NCI-H2107 treated with DMSO at 0.1 percent for 48 hours (cell line): ENCODE results near the gene LRFN2.

Source experiments
- DNase-seq: peaks from one replicate; lab custom pipeline; 2025; ENCODE audit not compliant: unreplicated experiment; lab: John Stamatoyannopoulos, UW

LRFN2 gene

DNA sequence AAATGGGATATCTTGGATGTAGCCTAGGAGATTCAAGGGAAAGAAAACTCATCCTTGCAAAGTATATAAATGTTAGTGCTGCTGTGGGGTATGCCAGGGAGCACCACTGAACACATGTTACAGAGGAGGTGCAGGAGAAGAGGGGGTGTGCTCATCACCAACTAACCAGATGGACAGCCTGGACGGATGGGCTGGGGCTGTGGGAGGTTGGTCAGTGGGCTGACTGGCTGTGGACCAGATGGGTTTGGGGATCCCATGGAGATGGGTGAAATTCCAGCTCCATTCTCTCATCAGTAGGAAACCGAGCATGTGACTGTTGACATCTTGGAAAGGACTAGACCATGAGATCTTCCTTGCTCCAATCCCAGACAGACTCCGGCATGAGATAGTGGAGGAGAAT is 201.0 kb downstream of the LRFN2 start:
- DNase-seq = no peak

DNA sequence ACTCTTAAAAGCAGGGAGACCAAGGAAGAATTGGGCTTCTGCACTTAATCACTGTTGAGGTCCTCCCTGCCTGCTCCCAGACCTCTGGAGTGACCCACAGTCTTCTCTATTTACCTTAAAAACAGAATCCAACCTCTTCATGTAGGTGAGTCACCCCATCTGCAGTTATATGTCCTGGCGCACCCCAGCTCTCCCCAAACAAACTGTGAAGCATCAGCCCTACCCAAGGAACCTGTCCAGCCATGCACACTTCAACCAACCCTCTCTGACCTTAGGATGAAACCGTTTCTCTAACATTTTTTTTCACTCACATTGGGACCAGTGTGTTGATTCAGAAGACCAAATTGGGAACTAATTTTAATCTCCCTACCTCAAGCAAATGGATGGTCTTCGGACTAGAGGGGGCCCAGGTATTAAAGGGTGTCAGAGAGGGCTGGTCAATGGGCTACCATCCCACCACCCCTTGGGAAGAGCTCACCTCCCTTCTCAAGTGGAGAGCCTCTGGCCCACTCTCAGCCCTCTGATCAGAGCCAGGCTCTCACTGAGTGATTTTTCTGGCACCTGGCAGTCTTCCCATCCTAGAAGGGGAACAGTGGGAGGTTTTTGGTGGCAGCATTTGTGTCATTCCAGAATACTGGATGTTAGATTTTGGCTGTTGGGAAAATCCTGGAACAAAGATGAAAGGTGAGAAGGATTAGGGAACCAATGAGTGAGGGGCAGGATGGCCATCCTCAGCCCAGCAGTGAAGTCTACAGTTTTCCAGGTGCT is 203.6 kb downstream of the LRFN2 start:
- no peak for DNase-seq

- DNase-seq = no peak
Measured at GRCh38 chr6:40380271-40380670, 206.9 kb downstream of the LRFN2 start.

GRCh38 chr6:40379811-40380210 is 207.4 kb downstream of the LRFN2 start:
- DNase-seq = no peak

DNA sequence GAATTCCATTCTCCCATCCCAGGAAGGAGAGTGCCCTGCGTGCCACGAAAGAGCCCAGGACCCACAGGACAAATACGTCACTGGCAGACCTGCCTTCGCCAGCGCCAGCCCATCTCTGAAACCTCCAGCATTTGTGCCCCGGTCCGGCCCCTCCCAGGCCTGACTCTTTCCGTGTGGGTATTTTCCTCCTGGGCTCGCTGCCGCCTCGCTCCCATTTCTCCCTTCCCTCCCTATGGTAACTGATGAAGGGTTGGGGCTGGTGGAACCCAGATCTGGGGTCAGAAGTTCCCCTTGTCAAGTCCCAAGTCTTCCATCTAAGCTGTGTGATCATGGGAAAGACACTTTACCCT is 208.5 kb downstream of the LRFN2 start:
- DNase-seq = no peak

GRCh38 chr6:40378071-40378724 is 209.0 kb downstream of the LRFN2 start:
- no peak for DNase-seq

DNA sequence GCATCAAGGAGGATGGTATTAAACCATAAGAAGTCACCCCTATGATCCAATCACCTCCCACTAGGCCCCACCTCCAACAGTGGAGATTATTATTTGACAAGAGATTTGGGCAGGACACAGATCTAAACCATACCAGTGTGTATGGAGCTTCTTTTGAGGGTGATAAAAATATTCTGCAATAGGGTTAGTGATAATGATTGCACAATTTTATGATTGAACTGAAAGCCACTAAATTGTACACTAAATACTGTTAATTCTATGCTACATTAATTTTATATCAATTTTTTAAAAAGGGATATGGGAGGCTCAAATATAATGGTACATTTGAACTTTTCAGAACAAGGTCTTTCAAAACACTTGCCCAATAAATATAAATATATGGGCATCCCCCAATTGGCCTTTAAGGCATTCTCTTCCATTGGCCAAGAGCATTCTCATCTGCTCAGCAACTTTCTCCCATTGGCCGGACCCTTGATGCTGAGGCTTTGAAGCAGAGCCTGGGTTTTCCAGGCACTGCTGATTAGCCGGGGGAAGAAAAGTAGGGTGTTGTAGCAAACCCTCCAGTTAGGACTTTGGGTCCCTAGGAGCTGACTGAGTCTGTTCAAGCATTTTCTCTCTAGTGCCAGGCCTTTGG is 209.9 kb downstream of the LRFN2 start:
- no peak for DNase-seq

GRCh38 chr6:40376113-40376650 is 211.0 kb downstream of the LRFN2 start:
- no peak for DNase-seq

GRCh38 chr6:40373267-40373666 is 213.9 kb downstream of the LRFN2 start:
- no peak for DNase-seq

GRCh38 chr6:40371621-40372020 is 215.5 kb downstream of the LRFN2 start:
- no peak for DNase-seq

DNA sequence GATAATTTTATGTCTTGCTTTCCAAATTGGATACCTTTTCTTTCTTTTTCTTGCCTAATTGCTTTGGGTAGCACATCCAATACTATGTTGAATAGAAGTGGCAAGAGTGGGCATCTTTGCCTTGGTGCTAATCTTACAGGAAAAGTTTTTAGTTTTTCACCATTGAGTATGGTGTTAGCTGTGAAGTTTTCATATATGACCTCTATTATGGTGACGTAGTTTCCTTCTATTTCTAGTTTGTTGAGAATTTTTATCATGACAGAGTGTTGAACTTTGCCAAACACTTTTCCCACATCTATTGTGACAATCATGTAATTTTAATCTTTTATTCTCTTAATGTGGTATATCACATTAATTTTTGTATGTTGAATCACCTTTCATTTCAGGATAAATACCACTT is 216.1 kb downstream of the LRFN2 start:
- DNase-seq = no peak

GRCh38 chr6:40369891-40370290 is 217.3 kb downstream of the LRFN2 start:
- DNase-seq = no peak

DNA sequence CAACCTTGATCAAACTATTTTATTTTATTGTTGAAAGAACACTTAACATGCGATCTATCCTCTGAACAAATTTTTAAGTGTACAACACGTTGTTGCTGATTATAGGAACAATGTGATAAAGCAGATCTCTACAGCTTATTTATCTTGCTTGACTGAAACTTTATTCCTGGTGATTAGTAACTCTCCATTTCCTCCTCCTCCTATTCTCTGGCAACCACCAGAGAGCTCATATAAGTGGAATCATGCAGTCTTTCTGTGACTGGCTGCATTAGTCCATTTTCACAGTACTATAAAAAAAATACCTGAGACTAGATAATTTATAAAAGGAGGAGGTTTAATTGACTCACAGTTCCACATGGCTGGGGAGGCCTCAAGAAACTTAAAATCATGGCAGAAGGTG is 218.1 kb downstream of the LRFN2 start:
- DNase-seq = peak; percentile 9

DNA sequence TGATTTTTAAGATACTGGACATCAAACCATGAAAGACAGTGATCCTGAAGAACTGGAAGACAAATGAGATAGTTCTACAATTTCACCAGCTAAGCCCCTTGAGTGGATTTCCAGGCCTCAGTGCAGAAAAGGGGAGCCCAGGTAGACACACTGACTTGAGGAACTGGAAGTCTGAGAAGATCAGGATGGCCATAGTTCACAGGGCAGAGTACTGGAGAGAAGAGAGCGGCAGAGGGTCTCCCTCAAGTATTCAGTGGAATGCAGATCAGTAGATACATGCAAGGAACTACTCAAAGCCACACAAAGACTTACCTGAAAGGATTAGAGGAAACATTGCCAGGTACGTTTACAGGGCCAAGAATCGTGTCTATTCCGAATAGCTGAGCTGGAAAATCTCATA is 224.3 kb downstream of the LRFN2 start:
- DNase-seq = no peak

- DNase-seq = peak; percentile 64
Measured at GRCh38 chr6:40359808-40360207, 227.4 kb downstream of the LRFN2 start.

DNA sequence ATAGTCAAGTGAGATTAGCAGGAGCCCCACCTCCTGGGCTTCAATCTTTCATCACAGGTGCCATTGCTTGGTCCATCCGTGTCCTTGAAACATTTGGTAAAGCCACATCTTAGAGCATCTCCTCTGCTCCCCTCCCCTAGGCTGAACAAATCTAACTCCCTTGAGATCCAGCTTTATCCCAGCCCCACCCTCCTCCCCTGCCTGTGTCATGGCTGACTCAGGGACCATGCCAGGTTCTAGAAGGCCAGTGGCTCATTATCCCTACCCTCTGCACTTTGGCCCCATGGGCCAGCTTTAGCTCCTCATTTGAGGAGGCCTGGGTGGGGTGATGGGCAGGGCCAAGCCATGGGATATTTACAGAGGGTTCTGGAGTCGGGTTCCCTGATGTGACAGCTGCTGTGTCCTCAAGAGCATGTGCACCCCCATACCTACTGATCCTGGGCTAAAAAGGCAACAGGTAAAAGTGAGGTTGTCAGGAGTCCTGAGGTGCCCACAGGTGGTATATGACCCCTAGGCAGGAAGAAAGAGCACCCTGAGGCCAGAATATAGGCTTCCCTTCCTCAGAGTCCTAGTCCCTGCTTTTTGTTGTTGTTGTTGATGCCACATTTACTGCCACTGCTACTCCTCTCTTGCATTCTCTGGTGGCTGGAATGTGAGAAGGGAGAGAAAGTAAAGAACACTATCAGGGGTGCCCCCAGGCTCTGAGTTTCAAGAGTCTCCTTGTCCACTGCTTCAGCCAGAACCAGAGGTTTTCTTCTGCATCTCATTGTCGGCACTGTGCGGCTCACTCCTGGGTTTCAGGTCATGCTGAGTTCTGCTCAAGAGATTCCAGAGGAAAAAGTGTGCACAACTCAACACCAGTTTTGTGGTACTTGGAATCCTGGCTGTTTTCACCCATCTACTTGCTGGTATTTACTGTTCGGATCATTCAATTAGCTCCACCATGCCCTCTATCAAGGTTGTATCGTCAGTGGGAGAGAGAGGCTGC is 228.4 kb downstream of the LRFN2 start:
- DNase-seq = no peak

DNA sequence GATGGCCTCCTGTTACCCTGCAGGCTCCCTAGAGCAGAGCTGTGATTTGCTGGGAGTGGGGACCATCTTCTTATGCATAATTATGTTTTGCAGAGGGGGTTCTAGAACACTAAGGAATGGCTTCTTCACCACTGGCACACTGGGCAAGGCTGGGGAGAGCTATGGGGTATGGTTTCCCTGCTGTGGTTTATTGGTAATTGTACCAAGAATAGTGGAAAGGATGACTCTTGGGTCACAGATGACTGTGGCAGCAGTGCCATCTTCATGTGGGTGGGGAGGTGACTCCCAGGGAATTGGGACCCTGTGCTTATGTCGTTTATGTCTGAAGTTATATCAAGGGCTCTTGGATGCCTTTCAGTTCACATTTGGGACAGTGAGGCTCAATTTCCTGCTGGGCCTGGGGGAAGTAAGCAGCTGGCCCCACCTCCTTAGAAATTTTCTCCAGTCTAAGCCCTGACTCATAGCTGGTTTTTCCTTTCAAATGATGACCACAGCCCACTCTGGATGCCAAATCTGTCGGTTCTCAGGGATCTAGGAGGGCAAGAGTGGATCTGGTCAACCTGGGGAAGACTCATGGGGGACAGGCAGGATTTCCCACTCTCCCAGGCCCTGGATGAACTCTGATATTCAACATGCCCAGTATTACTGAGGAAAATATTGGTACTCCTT is 230.8 kb downstream of the LRFN2 start:
- DNase-seq = no peak

DNA sequence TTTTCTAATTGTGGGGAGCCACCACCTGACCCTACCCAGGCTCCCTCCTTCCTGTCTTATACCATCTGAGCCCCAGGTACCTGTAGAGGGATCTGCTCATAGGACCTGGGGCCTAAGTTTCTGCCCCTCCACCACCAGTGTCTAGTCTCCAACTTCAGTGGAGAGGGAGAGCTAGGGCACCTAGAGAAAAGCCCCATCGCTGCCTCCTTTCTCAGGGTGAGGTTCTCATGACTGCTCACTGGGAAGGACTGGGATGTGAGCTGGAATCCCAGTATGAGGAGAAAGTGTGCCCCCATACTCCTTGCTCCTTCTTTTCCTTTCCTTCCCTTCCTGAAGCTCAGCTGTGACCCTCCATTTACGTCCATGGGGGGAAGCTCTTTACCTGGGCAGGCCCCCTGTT is 231.6 kb downstream of the LRFN2 start:
- DNase-seq = no peak

DNA sequence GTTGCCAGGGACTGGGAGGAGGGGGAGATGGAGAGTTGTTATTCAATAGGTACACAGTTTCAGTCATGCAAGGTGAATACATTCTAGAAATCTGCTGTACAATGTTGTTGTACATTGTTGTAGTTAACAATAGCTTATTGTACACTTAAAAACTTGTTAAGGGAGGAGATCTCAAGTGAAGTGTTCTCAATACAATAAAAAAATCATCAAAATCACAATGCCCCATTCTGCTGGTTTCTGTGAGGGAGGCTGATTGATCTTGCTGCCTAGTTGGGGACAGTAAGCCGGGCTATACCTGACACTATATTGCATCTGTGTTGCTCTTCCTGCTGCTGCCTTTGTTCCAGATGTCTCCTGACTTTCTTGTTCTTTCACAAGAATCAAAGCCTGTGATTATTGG is 232.1 kb downstream of the LRFN2 start:
- DNase-seq = no peak

- no peak for DNase-seq
Measured at GRCh38 chr6:40353967-40354452, 233.2 kb downstream of the LRFN2 start.
